ENCODE data around the gene CCDC192.

DNA sequence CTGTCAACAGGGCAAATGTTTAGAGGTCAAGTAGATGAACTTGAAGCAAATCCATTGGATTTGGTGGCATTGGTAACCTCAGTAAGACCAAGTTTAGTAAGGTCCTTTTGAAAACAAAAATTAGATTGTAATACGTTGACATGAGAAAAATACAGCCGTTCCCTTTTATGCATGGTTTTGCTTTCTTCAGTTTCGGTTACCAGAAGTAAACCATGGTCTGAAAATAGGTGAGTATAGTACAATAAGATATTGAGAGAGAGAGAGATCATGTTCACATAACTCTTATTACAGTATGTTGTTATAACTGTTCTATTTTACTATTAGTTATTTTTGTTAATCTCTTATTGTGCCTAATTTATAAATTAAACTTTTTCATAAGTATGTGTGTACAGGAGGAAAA is 223.8 kb downstream of the CCDC192 start:
- TF ChIP-seq, protein P1, sequence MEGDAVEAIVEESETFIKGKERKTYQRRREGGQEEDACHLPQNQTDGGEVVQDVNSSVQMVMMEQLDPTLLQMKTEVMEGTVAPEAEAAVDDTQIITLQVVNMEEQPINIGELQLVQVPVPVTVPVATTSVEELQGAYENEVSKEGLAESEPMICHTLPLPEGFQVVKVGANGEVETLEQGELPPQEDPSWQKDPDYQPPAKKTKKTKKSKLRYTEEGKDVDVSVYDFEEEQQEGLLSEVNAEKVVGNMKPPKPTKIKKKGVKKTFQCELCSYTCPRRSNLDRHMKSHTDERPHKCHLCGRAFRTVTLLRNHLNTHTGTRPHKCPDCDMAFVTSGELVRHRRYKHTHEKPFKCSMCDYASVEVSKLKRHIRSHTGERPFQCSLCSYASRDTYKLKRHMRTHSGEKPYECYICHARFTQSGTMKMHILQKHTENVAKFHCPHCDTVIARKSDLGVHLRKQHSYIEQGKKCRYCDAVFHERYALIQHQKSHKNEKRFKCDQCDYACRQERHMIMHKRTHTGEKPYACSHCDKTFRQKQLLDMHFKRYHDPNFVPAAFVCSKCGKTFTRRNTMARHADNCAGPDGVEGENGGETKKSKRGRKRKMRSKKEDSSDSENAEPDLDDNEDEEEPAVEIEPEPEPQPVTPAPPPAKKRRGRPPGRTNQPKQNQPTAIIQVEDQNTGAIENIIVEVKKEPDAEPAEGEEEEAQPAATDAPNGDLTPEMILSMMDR (IDR thresholded peaks at IDR 0.05): no peak
- no peak for TF ChIP-seq POLR2A (IDR thresholded peaks at IDR 0.05)
